HEK293 (cell line): Measurements from ENCODE around the gene RWDD4.

ENCODE experiments used
- CTCF ChIA-PET: fragments of 350-600 bp; formaldehyde crosslinking; extraction: SDS; loops from one replicate; lab custom pipeline; 2021; ENCODE audit warnings: antibody characterized with exemption; lab: Yijun Ruan, JAX
- POLR2A ChIA-PET: fragments of 300-600 bp; formaldehyde crosslinking; extraction: SDS; loops from one replicate; lab custom pipeline; 2020; ENCODE audit warnings: antibody characterized with exemption, inconsistent platforms; lab: Yijun Ruan, JAX
- H3K27ac ChIP-seq: fragments of 200-500 bp; sonication (Bioruptor generic); 2 replicates; pipeline ENCODE4 v1.5.1; 2014; ENCODE audit warnings: low read depth, low read length, control low read depth, inconsistent platforms; ENCODE audit errors: extremely low read depth
- H3K36me3 ChIP-seq, 2 experiments: fragments of 200-500 bp in 1 of 2; sonication (Bioruptor generic) in 1 of 2; 1 replicate in 1 of 2; 2 replicates in 1 of 2; pipeline ENCODE4 v1.5.1; 2014 to 2017; ENCODE audit warnings: inconsistent platforms in 2 of 2, low read length in 2 of 2; ENCODE audit not compliant: control insufficient read depth in 2 of 2, insufficient read depth in 1 of 2
- H3K4me1 ChIP-seq: fragments of 200-500 bp; sonication (Bioruptor generic); 2 replicates; pipeline ENCODE4 v1.5.1; 2014; ENCODE audit warnings: mild to moderate bottlenecking, low read length, inconsistent platforms; ENCODE audit not compliant: control insufficient read depth, insufficient read depth
- H3K4me3 ChIP-seq: 2 replicates; pipeline ENCODE4 v1.5.1; 2011; ENCODE audit warnings: low read depth, mild to moderate bottlenecking, control low read depth, low read length, moderate library complexity
- H3K9me3 ChIP-seq: fragments of 200-500 bp; sonication (Bioruptor generic); 2 replicates; pipeline ENCODE4 v1.5.1; 2014; ENCODE audit warnings: low read depth, low read length, inconsistent platforms; ENCODE audit not compliant: control insufficient read depth, insufficient read depth
- FEZF1 ChIP-seq: fragments of 450-650 bp; formaldehyde crosslinking; IDR thresholded peaks from 2 replicates; pipeline ENCODE4 v1.5.1; 2016; ENCODE audit warnings: missing biosample characterization, missing genetic modification characterization
- GFI1B ChIP-seq: fragments of 450-650 bp; formaldehyde crosslinking; IDR thresholded peaks from 2 replicates; pipeline ENCODE4 v1.5.1; 2016; ENCODE audit warnings: missing biosample characterization, missing genetic modification characterization
- GLIS2 ChIP-seq: fragments of 450-650 bp; formaldehyde crosslinking; IDR thresholded peaks from 2 replicates; pipeline ENCODE4 v1.5.1; 2016; ENCODE audit warnings: missing biosample characterization, missing genetic modification characterization
- KLF7 ChIP-seq: fragments of 450-650 bp; formaldehyde crosslinking; IDR thresholded peaks from 2 replicates; pipeline ENCODE4 v1.5.1; 2016; ENCODE audit warnings: missing biosample characterization, missing genetic modification characterization, borderline replicate concordance
- OSR2 ChIP-seq: fragments of 450-650 bp; formaldehyde crosslinking; IDR thresholded peaks from 2 replicates; pipeline ENCODE4 v1.5.1; 2016; ENCODE audit warnings: missing biosample characterization, missing genetic modification characterization
- SP7 ChIP-seq: fragments of 450-650 bp; formaldehyde crosslinking; IDR thresholded peaks from 2 replicates; pipeline ENCODE4 v1.5.1; 2016; ENCODE audit warnings: missing biosample characterization, missing genetic modification characterization
- ZBTB21 ChIP-seq: fragments of 450-650 bp; formaldehyde crosslinking; IDR thresholded peaks from 2 replicates; pipeline ENCODE4 v1.5.1; 2017; ENCODE audit warnings: missing biosample characterization, missing genetic modification characterization
- ZFP69B ChIP-seq: fragments of 450-650 bp; formaldehyde crosslinking; IDR thresholded peaks from 2 replicates; pipeline ENCODE4 v1.5.1; 2016; ENCODE audit warnings: missing biosample characterization, missing genetic modification characterization
- ZNF114 ChIP-seq: fragments of 450-650 bp; formaldehyde crosslinking; IDR thresholded peaks from 2 replicates; pipeline ENCODE4 v1.5.0; 2017; ENCODE audit warnings: missing biosample characterization, missing genetic modification characterization
- ZNF174 ChIP-seq: fragments of 450-650 bp; formaldehyde crosslinking; IDR thresholded peaks from 2 replicates; pipeline ENCODE4 v1.5.0; 2017; ENCODE audit warnings: missing biosample characterization, mild to moderate bottlenecking, missing genetic modification characterization
- ZNF248 ChIP-seq: fragments of 450-650 bp; formaldehyde crosslinking; IDR thresholded peaks from 2 replicates; pipeline ENCODE4 v1.5.1; 2017; ENCODE audit warnings: missing biosample characterization, missing genetic modification characterization
- ZNF391 ChIP-seq: fragments of 450-650 bp; formaldehyde crosslinking; IDR thresholded peaks from 2 replicates; pipeline ENCODE4 v1.5.1; 2016; ENCODE audit warnings: low read depth, missing biosample characterization, missing genetic modification characterization, borderline replicate concordance
- ZNF600 ChIP-seq: fragments of 450-650 bp; formaldehyde crosslinking; IDR thresholded peaks from 2 replicates; pipeline ENCODE4 v1.5.1; 2016; ENCODE audit warnings: missing biosample characterization, missing genetic modification characterization
- ZNF701 ChIP-seq: fragments of 450-650 bp; formaldehyde crosslinking; IDR thresholded peaks from 2 replicates; pipeline ENCODE4 v1.5.1; 2016; ENCODE audit warnings: missing biosample characterization, missing genetic modification characterization
- TF ChIP-seq, protein P1 (sequence below): fragments of 450-650 bp; formaldehyde crosslinking; IDR thresholded peaks from 2 replicates; pipeline ENCODE4 v1.5.1; 2016; ENCODE audit warnings: missing biosample characterization, missing genetic modification characterization
- TF ChIP-seq, protein P2 (sequence below): fragments of 450-650 bp; formaldehyde crosslinking; IDR thresholded peaks from 2 replicates; pipeline ENCODE4 v1.5.1; 2016; ENCODE audit warnings: missing biosample characterization, missing genetic modification characterization
- TF ChIP-seq, protein P3 (sequence below): fragments of 450-650 bp; formaldehyde crosslinking; IDR thresholded peaks from 2 replicates; pipeline ENCODE4 v1.5.1; 2016; ENCODE audit warnings: missing biosample characterization, missing genetic modification characterization
- TF ChIP-seq, protein P4 (sequence below): fragments of 450-650 bp; formaldehyde crosslinking; optimal IDR thresholded peaks from 2 replicates; pipeline ENCODE3; 2016; ENCODE audit warnings: missing biosample characterization, mild to moderate bottlenecking, missing genetic modification characterization
- TF ChIP-seq, protein P5 (sequence below): fragments of 450-650 bp; formaldehyde crosslinking; IDR thresholded peaks from 2 replicates; pipeline ENCODE4 v1.5.1; 2016; ENCODE audit warnings: missing biosample characterization, missing genetic modification characterization
- TF ChIP-seq, protein P6 (sequence below): fragments of 450-650 bp; formaldehyde crosslinking; IDR thresholded peaks from 2 replicates; pipeline ENCODE4 v1.5.1; 2017; ENCODE audit warnings: missing biosample characterization, missing genetic modification characterization

RWDD4 gene

DNA sequence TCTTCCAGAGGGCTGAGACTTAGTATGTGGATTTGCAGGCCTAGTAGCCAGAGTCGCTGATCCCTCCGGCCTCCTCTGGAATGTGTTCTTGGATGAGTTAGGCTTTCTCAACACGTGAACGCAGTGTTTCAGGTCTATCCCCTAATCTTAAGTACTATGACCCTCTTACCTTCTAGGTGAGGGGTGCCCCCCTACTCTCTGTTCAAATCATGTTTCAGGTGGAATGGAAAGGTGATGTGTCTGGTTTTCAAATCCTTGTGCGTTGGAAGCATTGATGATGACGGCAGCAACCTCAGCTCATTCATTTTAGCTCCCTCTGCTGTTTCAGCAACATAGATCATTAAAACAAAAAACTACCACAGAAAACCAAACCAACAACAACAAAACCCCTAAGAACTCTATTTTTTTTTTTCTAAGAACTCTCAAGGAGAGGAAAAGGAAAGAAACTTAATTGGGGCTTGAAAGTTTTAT lies 56.4 kb downstream of the RWDD4 start:
- H3K27ac ChIP-seq = no peak overlapping the region
- no peak for TF ChIP-seq OSR2
- TF ChIP-seq, protein P1, sequence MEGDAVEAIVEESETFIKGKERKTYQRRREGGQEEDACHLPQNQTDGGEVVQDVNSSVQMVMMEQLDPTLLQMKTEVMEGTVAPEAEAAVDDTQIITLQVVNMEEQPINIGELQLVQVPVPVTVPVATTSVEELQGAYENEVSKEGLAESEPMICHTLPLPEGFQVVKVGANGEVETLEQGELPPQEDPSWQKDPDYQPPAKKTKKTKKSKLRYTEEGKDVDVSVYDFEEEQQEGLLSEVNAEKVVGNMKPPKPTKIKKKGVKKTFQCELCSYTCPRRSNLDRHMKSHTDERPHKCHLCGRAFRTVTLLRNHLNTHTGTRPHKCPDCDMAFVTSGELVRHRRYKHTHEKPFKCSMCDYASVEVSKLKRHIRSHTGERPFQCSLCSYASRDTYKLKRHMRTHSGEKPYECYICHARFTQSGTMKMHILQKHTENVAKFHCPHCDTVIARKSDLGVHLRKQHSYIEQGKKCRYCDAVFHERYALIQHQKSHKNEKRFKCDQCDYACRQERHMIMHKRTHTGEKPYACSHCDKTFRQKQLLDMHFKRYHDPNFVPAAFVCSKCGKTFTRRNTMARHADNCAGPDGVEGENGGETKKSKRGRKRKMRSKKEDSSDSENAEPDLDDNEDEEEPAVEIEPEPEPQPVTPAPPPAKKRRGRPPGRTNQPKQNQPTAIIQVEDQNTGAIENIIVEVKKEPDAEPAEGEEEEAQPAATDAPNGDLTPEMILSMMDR (tag by site-specific recombination) = 0 out of 2 replicates have a peak, but pooled peaks have one; percentile 10
- no peaks in the 10 kb centered on the region for H3K9me3 ChIP-seq
- CTCF ChIA-PET = interaction anchor here (0.9 kb wide), 1 partner anchor 11 kb away, joined by 4 read pairs; no protein-coding TSS in a partner anchor
- H3K4me1 ChIP-seq = no peaks in the 10 kb centered on the region
- no peaks in the 10 kb centered on the region for H3K36me3 ChIP-seq
- no peak overlapping the region for H3K4me3 ChIP-seq
- POLR2A ChIA-PET = no interaction called here

DNA sequence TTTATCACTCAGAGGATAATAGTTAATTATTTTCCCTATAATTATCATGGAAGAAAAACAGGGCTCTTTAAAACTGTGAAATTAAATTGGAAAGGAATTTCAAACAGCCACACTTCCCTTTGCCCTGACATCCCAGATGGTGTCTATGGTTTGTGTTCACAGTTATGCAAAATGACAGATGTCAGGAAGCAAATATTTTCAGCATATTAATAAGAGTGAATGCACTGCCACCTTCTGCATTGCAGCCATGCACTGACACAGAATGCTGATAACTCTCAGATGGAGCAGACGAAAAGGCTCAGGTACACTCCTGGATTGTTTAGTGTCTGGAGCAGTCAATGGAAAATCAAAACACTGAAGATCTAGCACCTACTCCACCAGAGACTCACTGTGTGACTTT lies 57.6 kb downstream of the RWDD4 start:
- Histone ChIP-seq H3K4me1 (no peaks in the 10 kb centered on the region), H3K4me3 (no peak overlapping the region), H3K36me3 (no peaks in the 10 kb centered on the region), H3K9me3 (no peaks in the 10 kb centered on the region), H3K27ac (no peak overlapping the region)
- TF ChIP-seq GFI1B (tag by site-specific recombination) = no peak
- no peak for TF ChIP-seq GLIS2
- no peak for TF ChIP-seq SP7 (tag by site-specific recombination)
- TF ChIP-seq, protein P2, sequence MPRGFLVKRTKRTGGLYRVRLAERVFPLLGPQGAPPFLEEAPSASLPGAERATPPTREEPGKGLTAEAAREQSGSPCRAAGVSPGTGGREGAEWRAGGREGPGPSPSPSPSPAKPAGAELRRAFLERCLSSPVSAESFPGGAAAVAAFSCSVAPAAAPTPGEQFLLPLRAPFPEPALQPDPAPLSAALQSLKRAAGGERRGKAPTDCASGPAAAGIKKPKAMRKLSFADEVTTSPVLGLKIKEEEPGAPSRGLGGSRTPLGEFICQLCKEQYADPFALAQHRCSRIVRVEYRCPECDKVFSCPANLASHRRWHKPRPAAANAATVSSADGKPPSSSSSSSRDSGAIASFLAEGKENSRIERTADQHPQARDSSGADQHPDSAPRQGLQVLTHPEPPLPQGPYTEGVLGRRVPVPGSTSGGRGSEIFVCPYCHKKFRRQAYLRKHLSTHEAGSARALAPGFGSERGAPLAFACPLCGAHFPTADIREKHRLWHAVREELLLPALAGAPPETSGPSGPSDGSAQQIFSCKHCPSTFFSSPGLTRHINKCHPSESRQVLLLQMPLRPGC (tag by site-specific recombination) = no peak
- TF ChIP-seq ZNF114 (tag by site-specific recombination) = no peak
- TF ChIP-seq FEZF1 (tag by site-specific recombination) = no peak
- TF ChIP-seq ZFP69B = no peak
- TF ChIP-seq, protein P3, sequence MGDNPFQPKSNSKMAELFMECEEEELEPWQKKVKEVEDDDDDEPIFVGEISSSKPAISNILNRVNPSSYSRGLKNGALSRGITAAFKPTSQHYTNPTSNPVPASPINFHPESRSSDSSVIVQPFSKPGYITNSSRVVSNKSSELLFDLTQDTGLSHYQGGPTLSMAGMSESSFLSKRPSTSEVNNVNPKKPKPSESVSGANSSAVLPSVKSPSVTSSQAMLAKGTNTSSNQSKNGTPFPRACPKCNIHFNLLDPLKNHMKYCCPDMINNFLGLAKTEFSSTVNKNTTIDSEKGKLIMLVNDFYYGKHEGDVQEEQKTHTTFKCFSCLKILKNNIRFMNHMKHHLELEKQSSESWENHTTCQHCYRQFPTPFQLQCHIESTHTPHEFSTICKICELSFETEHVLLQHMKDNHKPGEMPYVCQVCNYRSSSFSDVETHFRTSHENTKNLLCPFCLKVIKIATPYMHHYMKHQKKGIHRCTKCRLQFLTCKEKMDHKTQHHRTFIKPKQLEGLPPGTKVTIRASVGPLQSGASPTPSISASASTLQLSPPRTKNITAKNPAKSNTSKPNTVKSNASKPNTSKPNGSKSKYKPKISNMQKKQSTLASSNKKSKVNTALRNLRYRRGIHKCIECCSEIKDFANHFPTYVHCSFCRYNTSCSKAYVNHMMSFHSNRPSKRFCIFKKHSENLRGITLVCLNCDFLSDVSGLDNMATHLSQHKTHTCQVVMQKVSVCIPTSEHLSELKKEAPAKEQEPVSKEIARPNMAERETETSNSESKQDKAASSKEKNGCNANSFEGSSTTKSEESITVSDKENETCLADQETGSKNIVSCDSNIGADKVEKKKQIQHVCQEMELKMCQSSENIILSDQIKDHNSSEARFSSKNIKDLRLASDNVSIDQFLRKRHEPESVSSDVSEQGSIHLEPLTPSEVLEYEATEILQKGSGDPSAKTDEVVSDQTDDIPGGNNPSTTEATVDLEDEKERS (tag by site-specific recombination) = no peak
- TF ChIP-seq, protein P4, sequence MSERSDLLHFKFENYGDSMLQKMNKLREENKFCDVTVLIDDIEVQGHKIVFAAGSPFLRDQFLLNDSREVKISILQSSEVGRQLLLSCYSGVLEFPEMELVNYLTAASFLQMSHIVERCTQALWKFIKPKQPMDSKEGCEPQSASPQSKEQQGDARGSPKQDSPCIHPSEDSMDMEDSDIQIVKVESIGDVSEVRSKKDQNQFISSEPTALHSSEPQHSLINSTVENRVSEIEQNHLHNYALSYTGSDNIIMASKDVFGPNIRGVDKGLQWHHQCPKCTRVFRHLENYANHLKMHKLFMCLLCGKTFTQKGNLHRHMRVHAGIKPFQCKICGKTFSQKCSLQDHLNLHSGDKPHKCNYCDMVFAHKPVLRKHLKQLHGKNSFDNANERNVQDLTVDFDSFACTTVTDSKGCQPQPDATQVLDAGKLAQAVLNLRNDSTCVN (tag by site-specific recombination) = no peak
- TF ChIP-seq ZNF391 (tag by site-specific recombination) = no peak
- TF ChIP-seq, protein P5, sequence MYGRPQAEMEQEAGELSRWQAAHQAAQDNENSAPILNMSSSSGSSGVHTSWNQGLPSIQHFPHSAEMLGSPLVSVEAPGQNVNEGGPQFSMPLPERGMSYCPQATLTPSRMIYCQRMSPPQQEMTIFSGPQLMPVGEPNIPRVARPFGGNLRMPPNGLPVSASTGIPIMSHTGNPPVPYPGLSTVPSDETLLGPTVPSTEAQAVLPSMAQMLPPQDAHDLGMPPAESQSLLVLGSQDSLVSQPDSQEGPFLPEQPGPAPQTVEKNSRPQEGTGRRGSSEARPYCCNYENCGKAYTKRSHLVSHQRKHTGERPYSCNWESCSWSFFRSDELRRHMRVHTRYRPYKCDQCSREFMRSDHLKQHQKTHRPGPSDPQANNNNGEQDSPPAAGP (tag by site-specific recombination) = no peak
- TF ChIP-seq KLF7 (tag by site-specific recombination) = no peak
- no peak for TF ChIP-seq ZNF600
- no peak for TF ChIP-seq ZBTB21 (tag by site-specific recombination)
- no peak for TF ChIP-seq ZNF174 (tag by site-specific recombination)
- no peak for TF ChIP-seq ZNF248 (tag by site-specific recombination)
- TF ChIP-seq, protein P6, sequence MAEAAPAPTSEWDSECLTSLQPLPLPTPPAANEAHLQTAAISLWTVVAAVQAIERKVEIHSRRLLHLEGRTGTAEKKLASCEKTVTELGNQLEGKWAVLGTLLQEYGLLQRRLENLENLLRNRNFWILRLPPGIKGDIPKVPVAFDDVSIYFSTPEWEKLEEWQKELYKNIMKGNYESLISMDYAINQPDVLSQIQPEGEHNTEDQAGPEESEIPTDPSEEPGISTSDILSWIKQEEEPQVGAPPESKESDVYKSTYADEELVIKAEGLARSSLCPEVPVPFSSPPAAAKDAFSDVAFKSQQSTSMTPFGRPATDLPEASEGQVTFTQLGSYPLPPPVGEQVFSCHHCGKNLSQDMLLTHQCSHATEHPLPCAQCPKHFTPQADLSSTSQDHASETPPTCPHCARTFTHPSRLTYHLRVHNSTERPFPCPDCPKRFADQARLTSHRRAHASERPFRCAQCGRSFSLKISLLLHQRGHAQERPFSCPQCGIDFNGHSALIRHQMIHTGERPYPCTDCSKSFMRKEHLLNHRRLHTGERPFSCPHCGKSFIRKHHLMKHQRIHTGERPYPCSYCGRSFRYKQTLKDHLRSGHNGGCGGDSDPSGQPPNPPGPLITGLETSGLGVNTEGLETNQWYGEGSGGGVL (tag by site-specific recombination) = no peak
- no peak for TF ChIP-seq ZNF701 (tag by site-specific recombination)
- ChIA-PET POLR2A (no interaction called here), CTCF (interaction anchor here (0.7 to 0.9 kb wide), 3 partner anchors 11 to 45 kb away, joined by 3 to 4 read pairs (median 3); no protein-coding TSS in a partner anchor)
